NCI-H1930 (cell line): ENCODE measurements around the gene MRPL17.

Experiments used
- DNase-seq, 2 experiments: peaks; one replicate each; lab custom pipeline; 2025; lab: John Stamatoyannopoulos, UW

The MRPL17 gene

DNA sequence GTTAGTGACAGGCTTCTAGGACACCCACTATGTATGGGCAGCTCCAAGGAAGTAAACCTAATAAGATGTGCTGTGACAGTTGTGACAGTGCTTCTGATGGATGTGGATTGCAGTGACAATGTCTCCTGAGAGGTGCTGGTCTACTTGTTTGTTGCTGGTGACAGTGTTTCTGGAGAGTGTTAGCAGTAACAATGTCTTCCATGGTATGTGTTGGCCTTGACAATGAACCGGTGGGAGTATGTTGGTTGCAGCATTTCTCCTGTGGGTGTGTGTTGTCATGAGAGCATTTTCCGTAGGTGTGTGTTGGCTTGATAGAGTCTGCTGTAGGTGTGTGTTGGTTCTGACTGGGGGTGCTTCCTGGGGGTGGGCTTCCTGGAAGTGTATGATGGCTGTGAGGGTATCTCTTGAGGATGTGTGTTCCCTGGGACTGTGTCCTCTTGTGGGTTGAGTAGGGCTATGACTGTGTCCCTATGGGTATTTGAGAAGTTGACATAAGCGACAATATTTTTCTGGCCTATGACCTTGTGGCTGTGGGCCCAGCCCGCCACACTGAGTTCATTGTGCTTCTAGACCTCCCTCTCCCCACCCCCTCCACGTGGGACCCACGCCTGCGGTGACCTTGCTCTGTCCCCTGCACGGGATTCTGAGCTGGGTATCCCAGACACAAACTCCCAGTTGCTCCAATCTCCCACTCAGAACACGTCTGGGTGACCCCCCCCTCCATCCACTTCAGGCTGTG, 28.7 kb downstream of the MRPL17 start:
- no peak for DNase-seq

- DNase-seq, result no peak
Observed at GRCh38 chr11:6653656-6654055, 29.5 kb downstream of the MRPL17 start.

- no peak for DNase-seq
Observed at GRCh38 chr11:6653097-6653496, 30.0 kb downstream of the MRPL17 start.

DNA sequence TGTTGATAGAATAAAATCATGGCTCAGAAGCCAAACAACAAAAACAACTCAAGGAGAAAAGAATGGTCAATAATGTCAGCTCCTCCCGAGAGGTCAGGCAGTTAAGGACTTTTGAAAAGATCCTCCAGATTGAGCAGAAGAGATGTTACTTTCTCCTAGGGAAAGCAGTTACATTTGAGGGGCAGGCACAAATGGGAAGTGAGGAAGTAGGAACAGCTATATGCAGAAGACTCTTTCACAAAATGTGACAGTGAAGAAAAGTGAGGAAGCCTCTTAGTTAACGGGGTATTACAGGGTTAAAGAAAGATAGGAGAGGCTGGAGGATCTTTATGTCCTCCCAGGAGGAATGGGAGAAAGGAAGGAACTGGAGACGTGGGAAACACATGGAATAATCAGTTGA, 31.0 kb downstream of the MRPL17 start:
- no peak for DNase-seq

GRCh38 chr11:6650980-6651379, 32.2 kb downstream of the MRPL17 start:
- DNase-seq, result no peak

GRCh38 chr11:6650104-6650503, 33.0 kb downstream of the MRPL17 start:
- no peak for DNase-seq

DNA sequence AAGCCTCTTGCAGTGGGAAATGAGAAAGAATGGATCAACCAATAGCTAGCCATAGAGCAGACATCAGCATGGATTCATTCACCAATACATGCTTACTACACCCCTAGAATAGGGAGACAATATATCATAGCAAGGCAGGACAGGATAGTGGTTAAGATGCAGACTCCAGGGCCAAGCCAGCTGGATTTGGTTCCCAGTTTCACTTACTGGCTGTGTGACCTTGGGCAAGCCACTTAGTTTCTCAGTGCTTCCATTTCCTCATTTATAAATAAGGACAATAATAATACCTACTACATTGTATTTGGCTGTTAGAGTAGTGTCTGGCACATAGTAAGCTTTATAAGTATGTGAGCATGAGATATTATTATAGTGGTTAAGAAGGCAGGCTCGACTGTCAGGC, 34.6 kb downstream of the MRPL17 start:
- no peak for DNase-seq

DNA sequence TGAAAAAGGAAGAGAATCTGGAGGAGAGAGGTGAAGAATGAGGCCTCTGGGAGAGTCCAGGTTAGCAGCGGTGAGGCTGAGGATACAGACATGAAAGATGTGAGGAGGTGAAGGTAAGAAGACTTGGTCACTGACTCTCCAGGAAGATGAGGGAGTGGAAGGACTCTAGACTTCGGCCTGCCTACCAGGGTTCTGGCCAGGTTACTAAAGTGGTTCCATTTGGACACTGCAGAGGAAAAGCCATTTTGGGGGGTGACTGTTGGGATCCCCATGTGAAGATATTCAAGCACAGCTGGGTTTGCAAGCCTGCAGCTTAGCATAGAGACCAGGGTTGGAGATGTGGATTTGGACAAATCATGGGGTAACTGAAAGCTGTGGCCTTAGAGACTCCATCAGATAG, 35.3 kb downstream of the MRPL17 start:
- DNase-seq, result no peak

GRCh38 chr11:6646918-6647679, 36.0 kb downstream of the MRPL17 start:
- DNase-seq, result no peak

DNA sequence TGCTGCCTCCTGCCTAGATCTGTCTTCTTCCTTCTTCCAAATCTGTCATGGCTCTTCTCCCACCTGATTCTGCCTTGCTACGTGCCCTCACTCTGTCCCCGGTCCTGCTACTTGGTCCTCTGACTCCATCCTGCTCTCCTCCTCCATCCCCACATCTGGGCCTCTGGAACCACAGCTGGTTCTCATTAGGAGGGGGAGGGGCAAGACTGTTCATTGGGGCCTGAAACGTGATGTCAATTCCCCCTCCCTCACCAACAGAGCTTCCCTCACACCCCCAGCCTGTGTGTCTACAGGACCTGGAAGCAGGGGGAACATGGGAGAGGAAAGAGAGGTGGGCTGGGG, 36.6 kb downstream of the MRPL17 start:
- DNase-seq, result no peak

DNA sequence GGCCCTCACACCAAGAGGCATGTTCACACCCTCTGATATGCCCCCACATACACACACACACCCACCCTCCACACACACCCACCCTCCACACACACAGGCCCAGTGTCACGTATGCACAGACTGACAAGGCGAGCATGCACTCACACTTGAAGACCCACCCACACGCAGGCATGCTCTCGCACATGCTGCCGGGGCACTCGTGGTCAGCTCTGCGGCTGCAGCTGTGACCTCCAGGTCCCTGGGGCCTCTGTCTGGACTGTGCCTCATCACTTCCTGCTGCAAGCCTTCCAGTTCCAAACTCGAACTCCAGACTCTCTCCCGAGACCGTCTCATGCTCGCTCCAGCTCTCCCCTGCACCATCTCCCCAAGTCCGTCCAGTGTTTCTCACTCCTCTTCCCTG, 37.1 kb downstream of the MRPL17 start:
- no peak for DNase-seq

DNA sequence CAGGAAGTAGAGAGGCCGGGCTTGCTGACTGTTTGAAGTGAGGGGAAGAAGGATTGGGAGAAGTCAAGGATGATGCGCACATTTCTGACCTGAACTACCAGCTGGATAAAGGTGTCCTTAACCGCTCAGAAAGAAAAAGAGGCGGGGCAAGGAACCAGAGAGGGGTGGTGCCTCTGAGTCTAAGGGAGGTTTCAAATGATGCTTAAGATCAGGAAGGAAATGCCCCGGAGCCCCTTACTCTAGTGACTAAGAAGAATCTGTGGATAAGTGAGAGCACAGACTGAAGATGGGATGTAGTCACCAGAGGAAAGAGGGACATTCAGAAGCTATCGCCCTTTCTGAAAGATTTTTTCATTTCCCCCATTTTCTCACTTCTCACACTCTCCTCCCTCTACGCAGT, 40.2 kb downstream of the MRPL17 start:
- no peak for DNase-seq

DNA sequence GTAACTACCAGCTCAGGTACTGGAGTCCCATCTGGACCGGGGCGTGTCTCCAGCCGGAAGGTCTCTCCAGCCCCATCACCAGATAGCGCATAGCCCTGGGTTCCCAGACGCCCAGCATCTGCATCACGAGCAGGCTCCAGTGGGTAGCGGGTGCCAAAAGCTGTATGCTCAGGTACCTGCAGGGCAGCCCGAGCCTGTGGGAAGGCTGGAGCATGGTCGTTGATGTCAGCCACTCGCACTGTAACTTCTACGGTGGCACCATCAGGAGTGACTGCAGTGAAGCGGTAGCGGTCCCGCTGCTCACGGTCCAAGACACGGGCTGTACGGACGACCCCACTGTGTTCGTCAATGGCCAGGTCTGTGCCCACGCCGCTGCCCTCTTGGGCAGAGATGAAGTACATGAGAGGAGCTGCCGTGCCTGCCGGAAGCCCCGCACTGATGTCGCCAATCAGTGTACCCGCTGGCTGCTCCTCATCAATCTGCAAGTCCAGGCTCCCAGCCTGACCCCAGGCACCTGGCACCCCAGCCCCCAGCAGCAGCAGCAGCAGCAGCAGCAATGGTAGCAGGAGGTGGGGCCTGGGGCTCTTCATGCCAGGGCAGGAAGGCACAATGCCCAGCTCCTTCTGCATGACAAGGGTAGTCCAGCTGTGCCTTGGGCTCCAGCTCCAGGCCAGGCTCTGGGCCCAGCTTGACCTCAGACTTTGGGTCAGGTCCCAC, 42.0 kb downstream of the MRPL17 start:
- no peak for DNase-seq

DNA sequence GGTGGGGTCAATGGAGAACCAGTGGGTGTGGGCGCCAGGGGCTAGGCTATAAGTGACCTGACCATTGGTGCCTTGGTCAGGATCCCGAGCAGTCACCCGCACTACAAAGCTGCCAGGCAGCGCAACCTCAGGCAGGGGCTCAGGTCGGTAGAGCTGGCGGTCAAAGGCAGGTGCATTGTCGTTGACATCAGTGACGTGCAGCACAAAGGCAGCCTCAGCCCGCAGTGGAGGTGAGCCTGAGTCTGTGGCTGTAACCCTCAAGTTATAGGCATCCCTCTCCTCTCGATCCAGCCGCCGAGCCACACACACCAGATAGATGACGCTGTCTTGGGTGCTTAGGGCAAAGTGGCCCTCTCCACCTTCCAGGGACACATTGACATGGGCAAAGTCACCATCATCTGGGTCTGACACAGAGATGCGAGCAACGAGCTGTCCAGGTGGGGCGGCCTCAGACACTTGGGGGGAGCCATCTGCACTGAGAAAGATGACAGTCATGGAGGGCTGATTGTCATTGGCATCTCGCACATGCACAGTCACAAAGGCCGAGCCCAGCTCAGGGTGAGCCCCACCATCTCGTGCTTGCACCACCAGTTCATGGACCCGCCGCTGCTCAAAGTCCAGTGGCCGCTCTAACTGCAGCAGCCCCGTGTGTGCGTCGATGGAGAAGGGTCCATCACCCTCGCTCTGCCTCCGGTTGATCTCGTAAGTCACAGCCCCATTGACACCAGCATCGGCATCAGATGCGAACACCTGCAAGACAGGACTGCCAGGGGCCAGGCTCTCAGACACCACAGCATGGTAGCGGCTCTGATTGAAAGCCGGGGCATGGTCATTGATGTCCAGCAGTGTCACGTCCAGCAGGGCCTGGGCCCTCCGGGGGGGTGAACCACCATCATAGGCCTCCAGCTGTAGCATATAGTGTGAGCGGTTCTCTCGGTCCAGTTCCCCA, 42.8 kb downstream of the MRPL17 start:
- no peak for DNase-seq

GRCh38 chr11:6638429-6638828, 44.7 kb downstream of the MRPL17 start:
- DNase-seq, result no peak

GRCh38 chr11:6637871-6638270, 45.3 kb downstream of the MRPL17 start:
- DNase-seq, result no peak

DNA sequence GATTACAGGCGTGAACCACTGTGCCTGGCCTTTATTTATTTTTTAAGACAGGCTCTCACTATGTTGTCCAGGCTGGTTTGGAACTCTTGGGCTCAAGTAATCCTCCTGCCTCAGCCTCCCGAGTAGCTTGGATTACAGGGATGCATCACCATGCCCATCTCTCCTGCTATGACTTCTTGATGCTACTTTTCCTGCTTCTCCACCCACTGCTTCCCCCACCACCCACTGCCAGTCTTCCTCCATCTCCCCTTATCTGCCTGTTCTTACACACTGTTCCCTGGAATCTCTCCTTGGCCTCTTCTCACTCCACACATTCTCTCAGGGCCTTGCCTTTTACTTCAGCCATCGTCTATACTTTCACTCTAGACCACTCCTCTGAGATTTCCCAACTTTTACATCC, 46.7 kb downstream of the MRPL17 start:
- DNase-seq, result no peak

GRCh38 chr11:6635082-6635932, 47.8 kb downstream of the MRPL17 start:
- no peak for DNase-seq

DNA sequence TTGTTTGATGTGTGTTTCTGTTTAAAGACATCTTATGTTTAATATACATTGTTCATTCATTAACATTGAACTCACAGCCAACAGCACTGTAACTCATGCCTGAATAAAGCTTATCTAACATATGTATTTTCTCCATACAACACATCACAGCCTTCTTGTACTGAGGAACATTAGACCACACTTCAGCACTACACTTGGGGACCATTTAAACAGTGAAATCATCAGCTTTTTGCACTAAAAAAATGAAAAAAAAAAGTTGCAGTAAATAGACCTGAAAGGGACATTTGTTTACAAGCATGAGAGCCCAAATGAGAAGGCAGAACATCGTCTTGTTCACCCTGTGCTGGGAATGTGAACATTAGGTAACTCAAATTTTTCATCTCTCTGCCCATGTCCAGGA, 48.6 kb downstream of the MRPL17 start:
- DNase-seq, result no peak

GRCh38 chr11:6633422-6634408, 49.4 kb downstream of the MRPL17 start:
- DNase-seq, result no peak
